Testis (tissue), 2 donors: Measurements from ENCODE around the gene CAVIN1.

ENCODE experiments used
- POLR2A ChIP-seq: fragments of 450-650 bp; IDR thresholded peaks from one replicate; pipeline ENCODE4 v1.6.1; 2017; ENCODE audit warnings: antibody characterized with exemption, mild to moderate bottlenecking, moderate library complexity
- TF ChIP-seq, protein P1 (sequence below), 3 experiments: fragments of 450-650 bp in 2 of 3; fragments of 200-600 bp in 1 of 3; sonication (generic) in 1 of 3; IDR thresholded peaks; one replicate each; pipeline ENCODE4 v1.5.1; 2016 to 2019; ENCODE audit warnings: antibody characterized with exemption in 3 of 3, mild to moderate bottlenecking in 2 of 3, moderate library complexity in 1 of 3

DNA sequence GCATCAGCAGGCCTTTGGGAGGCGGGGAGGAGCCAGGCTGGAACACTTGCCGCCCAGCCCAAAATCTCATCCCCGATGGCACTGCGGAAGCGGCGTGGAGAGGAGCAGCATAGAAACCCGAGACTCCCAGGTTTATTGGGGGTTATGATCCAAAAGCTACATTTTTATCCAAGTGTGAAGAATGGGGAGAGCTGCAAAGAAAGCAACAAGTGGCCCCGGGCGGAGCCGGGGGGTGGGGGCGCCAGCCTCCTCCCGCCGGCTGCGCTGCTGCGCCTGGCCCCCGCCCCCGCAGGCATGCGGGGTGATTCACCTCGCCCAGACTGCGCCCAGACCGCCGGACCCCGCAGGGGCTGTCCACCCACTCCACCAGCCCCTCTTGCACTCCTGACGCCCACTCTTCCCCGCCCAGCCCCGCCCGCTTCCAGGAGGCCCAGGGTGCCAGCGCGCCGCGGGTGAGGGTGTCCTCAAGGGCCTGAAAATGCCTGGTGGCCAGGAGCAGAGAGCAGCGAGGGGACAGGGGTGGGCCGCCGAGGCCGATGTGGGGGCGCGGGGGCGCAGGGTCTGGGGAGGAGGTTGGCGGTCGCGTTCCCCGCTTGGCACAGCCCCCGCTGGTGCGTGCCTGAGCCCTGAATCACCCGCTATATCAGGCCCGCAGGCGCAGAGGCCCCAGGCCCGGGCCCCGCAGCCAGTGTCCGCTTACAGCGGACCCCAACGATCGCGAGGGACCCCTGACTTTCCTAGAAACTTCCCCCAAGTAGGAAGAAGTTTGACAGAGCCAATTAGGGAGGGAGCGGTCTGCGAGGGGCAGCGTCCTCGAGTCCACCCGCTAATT is 1.3 kb downstream of the CAVIN1 start:
- TF ChIP-seq, protein P1, sequence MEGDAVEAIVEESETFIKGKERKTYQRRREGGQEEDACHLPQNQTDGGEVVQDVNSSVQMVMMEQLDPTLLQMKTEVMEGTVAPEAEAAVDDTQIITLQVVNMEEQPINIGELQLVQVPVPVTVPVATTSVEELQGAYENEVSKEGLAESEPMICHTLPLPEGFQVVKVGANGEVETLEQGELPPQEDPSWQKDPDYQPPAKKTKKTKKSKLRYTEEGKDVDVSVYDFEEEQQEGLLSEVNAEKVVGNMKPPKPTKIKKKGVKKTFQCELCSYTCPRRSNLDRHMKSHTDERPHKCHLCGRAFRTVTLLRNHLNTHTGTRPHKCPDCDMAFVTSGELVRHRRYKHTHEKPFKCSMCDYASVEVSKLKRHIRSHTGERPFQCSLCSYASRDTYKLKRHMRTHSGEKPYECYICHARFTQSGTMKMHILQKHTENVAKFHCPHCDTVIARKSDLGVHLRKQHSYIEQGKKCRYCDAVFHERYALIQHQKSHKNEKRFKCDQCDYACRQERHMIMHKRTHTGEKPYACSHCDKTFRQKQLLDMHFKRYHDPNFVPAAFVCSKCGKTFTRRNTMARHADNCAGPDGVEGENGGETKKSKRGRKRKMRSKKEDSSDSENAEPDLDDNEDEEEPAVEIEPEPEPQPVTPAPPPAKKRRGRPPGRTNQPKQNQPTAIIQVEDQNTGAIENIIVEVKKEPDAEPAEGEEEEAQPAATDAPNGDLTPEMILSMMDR (IDR thresholded peaks at IDR 0.05) = no peak
- TF ChIP-seq POLR2A = no peak
